HG03066 (cell line): ENCODE results near the gene CLMP.

Experiments used
- ATAC-seq: cut with Tn5 transposase; IDR thresholded peaks from one replicate; pipeline ENCODE4 v1.9.1; 2021; ENCODE audit warnings: low read depth; ENCODE audit not compliant: unreplicated experiment

The CLMP gene

GRCh38 chr11:123195188-123196059, at the start of gene CLMP:
Gene CLMP, minus strand, starts transcription at chr11:123195248. Its CDS starts 308 bp downstream, at chr11:123194940.
- no peak for ATAC-seq

GRCh38 chr11:123241874-123242543, 47.0 kb upstream of the CLMP start:
- no peak for ATAC-seq

GRCh38 chr11:123241294-123241693, 46.2 kb upstream of the CLMP start:
- no peak for ATAC-seq

GRCh38 chr11:123239191-123240150, 44.4 kb upstream of the CLMP start:
- no peak for ATAC-seq

DNA sequence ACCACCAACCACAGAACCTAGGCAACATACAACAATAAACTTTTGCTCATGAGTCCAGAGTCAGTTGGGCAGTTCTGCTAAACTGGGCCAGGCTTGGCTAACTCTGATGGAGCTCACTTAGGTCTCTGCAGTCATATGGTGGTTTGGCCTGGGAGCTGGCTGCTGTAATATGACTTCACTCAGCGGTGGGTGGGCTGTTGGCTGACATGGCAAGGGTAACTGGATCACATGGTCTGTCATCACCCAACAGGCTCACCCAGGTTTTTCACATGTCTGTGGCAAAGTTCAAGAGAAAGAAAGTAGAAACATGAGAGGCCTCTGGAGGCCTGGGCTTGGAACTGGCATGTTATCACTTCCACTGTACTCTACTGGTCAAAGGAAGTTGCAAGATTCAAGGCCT, 43.2 kb upstream of the CLMP start:
- no peak for ATAC-seq

DNA sequence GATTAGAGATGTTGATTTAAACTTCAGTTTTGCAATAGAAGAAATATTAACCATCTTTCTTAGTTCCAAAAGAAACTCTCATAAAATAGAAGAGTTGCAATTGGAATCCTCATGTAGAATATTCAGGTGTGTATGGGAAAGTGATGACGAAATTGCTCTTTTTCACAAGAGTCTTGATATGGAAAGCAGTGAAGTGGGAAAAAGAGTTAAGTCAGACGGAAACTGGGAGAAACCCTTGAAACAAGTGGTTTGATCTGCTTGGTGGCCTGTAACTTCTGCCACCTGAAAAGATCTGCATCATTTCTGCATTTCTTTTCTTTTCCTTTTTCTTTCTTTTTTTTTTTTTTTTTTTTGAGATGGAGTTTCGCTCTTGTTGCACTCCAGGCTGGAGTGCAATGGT, 41.8 kb upstream of the CLMP start:
- no peak for ATAC-seq

DNA sequence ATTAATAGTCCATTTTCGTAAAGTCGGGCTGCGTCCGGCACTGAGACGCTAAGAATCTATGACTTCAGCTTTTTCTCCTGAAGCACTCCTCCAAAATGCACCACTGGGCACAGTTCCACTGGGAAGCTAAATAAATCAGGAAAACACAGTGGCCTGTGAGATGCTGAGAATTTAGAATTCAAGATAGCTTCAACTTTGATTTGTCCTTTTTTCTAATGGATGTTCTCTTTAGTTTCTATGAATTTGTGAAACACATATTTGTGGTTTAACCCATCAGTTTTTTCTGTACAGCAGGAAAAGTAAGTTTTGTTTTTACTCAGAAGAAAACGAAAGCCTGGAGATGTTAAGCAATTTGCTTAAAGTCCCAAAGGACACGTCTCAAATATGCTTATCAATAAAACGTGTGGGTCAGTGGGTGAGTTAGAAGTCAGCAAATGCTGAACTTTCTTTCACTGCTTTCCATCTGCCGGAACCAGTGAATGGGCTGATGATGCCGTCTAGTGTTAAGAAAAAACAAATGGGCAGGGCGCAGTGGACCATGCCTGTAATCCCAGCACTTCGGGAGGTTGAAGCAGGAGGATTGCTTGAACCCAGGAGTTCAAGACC, 40.7 kb upstream of the CLMP start:
- ATAC-seq, result no peak

DNA sequence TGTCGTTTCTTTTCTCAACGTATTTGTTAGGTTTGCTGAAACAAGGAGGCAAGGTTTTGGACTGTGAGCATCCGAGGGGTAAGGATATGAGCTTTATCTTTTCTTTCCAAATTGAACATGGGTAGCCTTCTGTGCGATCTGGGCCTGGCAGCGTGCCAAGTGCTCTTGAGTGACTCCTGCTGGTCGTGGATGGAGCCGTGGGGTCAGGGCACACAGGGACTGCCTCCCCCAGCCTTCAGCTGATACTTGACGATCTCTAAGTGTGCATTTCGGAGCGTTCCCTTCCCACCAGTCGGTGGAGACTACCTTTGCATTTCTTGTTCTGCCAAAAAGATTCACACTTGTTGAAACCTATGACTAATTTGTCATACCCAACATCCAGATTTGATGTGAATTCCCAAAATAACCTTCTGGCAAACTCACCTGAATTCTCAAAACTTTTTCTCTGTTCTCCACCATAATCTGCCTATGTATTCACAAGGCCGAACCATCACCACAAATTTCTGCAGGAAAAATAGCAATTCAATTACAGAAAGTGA, 40.1 kb upstream of the CLMP start:
- ATAC-seq, result no peak

- ATAC-seq, result no peak
Observed at GRCh38 chr11:123233975-123234334, 38.9 kb upstream of the CLMP start.

- ATAC-seq, result peak; percentile 92
Observed at GRCh38 chr11:123233280-123233974, 38.4 kb upstream of the CLMP start.

DNA sequence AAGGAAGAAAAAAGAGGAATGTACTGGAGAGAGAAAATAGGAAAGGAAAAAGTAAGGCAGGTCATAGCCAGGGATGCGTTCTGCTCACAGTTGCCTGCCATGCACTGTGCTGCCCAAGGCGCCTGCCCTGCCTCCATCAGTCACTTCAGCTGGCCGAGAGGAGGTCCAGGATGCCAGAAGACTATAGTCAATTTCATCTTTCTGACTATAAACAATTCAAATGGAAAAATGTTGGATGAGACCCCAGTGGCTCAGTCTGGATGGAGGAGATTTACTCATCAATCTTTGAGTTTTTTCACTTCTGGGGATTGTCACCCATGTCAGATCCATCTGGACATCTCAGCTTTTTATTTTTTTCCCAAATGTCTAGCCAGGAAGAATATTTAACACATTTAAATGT, 36.7 kb upstream of the CLMP start:
- ATAC-seq, result no peak

DNA sequence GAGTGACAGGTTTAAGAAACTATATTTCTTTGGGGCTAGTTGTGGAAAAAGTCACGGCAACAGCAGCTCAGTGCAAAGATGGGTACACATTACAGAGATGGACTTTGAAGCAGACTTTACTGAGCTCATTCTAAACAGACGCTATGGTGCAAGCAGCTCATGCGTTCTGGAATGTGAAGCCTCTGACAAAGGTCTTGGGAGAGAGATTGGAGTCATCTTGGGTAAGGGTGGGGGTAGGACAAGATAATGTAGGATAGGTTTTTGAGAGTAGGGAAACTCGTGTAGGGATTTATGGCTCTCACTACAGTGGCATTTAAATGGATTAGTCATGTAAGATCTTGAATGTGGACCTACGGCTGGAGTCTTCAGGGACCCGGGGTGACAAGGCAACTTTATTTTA, 36.2 kb upstream of the CLMP start:
- no peak for ATAC-seq

GRCh38 chr11:123230346-123230745, 35.3 kb upstream of the CLMP start:
- no peak for ATAC-seq

- ATAC-seq, result no peak
Observed at GRCh38 chr11:123228496-123229163, 33.6 kb upstream of the CLMP start.

DNA sequence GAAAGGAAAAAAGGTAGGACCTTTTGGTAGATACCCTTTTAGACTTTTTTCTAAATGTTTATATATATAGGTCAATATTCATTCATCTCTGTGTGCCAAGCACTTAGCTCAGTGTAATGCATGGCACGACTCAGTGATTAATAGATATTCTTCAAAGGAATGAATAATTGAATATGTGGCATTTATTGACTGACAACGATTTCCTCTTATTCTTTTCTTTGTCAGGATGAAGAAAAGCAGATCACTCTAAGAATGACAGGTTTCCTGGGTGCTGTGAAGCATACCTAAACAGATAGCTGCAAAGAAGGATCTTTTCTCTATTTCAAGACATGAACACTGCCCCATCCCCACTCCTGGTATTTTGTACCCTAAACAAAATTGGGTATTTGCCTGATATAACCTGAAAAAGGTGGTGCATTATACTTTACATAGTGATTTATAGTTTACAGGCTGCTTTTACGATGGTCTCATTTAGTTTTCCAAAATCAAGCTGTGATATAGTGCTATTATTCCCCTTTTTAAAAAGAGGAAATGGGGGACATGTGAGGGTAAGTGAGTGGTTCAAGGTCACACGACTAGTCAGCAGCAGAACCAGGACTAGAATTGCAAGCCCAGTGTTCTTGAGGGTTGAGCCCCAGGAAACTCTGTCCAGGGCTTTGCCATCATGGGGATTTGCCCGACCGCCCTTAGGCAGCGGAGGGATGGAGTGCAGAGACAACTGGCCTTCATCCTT, 32.9 kb upstream of the CLMP start:
- ATAC-seq, result no peak

- ATAC-seq, result no peak
Observed at GRCh38 chr11:123221584-123221983, 26.5 kb upstream of the CLMP start.

GRCh38 chr11:123221096-123221561, 26.1 kb upstream of the CLMP start:
- ATAC-seq, result no peak

DNA sequence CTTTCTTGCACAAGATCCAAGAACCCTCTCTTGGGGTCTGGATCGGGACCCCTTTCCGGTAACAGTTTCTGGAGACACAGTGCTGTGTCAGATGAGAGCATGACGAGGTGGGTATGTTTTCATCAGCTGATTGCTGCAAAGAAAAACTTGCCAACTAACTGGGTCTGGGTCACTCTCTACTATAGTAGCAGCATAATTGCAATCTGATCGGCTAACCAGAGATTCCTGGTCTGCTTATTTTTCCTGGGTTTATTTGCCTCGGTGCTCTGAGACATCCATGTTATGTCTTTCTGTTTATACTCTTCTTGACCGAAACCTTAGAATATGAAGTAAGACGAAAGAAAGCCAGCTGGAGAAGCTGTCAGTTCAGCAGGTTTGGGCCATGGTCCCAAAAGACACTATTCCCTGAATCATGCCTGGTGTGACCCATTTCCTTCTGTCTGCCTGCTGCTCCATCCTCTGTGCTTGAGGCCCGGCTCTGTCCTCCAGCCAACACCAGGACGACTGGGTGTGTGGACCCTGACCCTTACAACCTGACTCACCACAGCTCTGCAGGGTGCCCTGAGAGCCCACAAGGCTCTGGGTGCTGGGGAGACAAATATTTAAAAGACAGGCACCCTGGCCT, 24.1 kb upstream of the CLMP start:
- ATAC-seq, result no peak
